Measurements from ENCODE around the gene GAMT.

Gene GAMT

DNA sequence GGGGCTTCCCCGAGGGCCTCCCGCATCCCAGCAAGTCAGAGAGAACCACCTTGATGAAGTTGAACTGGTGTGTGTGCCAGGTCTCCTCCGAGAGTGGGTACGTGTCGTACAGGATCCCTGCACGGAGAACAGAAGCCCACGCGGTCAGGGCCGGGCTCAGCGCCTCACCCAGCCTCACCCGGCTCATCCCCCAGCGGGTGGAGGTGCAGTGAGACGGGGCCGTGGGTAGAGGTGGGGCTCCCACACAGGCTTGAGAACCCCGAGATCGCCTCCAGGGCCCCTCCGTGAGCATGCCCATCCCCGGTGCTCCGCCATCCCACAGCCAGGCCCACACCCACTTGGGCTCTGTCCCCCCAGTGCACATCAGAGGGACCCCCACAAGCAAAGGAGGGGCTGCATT lies 2.3 kb downstream of the GAMT start:
- no peak for DNase-seq

- no peak for DNase-seq
Observed at GRCh38 chr19:1397838-1398237, 3.5 kb downstream of the GAMT start.

DNA sequence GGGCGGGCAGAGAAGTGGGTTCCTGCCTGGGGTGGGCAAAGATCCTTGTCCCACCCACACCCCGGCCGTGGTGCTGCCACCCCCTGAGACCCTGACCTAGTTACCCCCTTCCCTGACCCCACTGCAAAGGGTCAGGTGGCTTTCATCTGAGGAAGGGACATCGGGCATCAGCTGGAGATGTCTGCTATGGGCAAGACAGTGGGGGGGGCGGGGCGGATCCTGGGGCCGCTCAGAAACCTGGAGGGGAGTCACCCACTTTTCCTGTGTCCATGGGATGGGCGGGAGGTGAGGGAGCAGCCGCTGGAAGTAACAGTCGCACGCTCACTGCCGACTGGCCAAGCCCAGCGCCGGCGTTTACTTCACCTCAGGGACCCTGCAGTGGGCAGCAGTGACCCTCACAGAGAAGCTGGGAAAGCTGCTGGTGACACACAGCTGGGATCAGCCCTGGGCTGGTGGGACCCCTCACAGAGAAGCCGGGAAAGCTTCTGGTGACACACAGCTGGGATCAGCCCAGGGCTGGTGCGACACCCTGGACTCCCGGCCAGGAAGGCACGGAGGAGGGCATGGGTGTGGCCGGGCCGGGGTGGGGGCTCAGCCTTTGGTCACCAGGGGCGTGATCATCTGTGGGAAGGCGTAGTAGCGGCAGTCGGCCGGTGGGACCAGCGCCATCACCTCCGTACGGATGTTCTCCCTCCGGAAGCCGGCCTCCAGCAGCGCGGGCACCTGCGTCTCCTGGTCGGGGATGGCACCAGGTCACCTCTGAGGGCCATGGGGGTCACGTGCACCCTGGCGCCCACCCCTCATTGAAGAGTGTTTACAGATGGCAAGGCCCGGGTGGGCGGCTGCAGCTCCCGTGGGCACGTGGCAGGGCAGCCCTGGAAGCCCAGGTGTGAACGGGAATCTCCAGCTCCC lies 4.3 kb downstream of the GAMT start:
- DNase-seq: no peak

DNA sequence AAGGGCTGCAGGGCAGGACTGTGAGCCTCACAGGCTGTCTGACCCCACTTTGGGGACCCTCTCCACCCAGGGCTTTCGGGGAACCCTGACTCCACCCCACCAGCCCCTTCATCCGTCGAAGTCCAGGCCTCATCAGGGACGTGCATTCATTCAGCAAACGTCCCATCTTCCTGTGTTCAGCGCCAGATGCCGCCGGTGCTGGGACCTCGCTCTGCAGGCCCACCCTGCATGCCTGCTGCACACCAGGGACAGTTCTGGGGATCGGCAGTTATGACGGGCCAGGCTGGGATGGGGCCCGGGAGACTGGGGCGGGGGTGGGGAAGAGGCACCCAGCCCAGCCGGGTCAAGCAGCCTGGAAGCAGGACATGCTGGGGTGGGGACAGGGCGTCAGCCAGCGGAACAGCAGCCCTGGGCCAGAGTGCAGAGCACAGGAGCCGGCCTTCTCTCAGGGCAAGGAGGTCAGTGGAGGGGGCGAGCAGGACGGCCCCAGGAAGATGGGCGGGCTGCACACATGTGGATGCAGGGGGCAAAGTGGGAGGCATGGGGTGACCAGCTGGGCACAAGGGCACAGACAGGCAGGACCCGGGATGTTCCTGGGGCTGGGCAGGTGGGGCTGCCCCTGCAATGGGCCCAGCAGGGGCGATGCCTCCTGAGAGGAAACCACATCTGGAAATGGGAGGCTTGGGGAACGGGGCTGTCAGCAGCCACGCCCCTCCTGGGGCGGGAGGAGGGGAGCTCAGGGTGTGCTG lies 5.1 kb downstream of the GAMT start:
- DNase-seq: no peak

- DNase-seq: no peak
Observed at GRCh38 chr19:1395194-1396018, 5.9 kb downstream of the GAMT start.

DNA sequence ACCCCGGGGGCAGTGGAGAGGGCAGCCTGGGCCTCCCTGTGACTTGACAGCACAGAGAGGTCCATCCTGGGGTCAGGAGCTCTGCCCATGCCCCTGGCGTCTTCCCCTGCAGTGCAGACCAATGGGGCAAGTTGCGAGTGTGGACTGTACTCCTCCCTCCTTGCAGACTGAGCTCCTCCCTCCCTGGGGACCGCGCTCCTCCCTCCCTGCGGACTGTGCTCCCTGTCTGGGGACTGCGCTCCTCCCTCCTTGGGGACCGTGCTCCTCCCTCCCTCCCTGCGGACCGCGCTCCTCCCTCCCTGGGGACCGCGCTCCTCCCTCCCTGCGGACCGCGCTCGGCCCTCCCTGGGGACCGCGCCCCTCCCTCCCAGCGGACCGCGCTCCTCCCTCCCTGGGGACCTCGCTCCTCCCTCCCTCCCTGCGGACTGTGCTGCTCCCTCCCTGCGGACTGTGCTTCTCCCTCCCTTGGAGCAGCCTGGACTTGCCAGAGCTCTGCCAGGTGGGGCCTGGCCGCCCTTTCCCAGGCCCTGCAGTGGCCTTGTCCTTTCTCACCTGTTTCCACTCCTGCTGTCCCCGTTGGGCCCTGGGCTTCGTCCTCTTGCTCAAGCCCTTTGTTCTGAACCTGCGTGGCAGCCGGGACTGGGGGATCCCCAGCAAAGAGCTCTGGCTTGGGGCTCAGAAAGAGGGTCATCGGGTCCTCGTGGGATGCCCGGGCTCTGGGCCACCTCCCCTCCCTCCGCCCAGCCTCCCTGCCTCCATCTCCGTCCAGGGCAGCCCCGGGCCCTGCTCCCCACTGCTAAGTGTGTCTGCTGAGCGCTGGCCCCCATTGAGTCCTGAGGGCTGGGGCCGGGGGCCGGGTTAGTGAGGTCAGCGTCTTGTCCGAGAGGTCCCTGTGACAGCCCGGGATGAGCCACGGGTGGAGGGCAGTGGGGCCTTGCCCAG lies 6.8 kb downstream of the GAMT start:
- DNase-seq: no peak

DNA sequence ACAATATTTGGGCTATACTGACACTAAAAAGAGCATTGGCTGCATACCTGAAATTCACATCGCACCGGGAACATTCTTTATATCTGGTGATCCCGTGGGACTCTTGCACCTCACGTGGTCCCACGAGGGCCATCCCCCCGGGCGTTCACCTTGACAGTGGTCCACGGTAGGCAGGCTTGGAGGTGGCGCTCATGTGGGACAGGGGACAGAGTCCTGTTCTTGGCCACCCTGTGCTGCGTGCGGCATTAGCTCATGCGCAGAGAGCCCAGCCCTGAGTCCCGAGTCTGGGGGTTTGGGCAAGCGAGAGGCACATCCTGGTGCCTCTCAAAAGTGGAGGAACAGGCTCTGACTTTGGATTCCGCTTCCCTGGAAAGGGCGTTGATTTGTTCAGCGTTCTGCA lies 7.5 kb downstream of the GAMT start:
- DNase-seq: no peak

- no peak for DNase-seq
Observed at GRCh38 chr19:1392939-1393530, 8.3 kb downstream of the GAMT start.

GRCh38 chr19:1392407-1392806 lies 8.9 kb downstream of the GAMT start:
- DNase-seq: no peak

GRCh38 chr19:1390890-1391423 lies 10.4 kb downstream of the GAMT start:
- DNase-seq: no peak

- no peak for DNase-seq
Observed at GRCh38 chr19:1389033-1389940, 12.1 kb downstream of the GAMT start.

DNA sequence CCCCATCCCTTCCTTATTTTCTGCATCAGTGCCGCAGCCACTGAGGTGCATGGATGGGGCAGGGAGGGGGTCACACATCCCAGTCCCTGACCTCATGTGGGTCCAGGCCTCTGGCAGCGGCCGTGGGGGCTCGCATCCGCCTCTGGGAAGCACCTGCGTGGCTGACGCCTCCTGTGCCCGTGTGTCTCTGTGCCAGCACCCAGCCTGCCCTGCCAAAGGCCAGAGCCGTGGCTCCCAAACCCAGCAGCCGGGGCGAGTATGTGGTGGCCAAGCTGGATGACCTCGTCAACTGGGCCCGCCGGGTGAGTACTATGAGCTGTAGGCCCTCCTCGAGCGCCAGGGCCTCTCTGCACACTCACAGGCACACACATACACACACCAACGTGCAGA lies 12.7 kb downstream of the GAMT start:
- no peak for DNase-seq

DNA sequence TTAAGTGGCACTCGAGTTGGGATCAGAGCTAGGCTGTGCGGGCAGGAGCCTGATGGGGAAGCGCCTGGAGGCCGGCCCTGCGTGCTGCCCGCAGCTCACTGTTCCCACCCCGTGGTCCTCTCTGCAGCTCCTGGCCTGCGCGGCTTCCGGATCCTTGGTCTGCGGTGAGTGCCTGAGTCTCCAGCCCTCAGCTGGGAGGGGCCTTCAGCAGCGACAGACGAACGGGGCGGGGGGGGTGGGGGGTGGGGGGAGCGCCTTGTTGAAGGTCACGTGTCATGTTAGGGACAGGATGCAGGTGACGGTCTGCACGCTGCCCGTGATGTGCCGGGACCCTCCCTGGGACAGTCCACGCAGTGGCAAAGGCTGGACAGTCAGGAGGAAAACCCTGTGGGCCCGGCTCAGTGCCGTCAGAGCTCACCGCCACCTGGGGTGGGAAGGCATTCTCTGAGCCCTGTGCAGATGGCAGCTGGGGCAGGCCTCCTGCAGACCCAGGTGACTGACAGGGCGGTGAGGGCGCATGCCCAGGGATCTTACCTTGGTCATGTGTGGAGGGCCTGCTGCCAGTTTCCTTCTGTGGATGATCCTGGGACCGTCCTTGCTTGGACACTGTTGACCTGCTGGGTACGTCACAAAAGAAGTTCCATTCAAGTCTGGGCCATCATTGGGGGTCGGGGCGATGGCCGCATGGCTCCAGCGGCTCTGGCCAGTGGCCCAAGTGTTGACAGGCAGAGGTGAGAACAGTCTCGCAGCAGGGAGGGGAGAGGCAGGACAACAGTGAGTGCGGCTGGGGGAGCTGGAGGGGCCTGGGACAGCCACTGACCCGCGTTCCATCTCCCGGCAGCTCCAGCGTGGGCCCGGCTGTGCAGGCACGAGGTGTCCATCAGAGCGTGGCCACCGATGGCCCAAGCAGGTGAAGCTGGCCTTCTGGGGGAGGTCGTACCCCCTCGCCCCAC lies 13.4 kb downstream of the GAMT start:
- DNase-seq: no peak

DNA sequence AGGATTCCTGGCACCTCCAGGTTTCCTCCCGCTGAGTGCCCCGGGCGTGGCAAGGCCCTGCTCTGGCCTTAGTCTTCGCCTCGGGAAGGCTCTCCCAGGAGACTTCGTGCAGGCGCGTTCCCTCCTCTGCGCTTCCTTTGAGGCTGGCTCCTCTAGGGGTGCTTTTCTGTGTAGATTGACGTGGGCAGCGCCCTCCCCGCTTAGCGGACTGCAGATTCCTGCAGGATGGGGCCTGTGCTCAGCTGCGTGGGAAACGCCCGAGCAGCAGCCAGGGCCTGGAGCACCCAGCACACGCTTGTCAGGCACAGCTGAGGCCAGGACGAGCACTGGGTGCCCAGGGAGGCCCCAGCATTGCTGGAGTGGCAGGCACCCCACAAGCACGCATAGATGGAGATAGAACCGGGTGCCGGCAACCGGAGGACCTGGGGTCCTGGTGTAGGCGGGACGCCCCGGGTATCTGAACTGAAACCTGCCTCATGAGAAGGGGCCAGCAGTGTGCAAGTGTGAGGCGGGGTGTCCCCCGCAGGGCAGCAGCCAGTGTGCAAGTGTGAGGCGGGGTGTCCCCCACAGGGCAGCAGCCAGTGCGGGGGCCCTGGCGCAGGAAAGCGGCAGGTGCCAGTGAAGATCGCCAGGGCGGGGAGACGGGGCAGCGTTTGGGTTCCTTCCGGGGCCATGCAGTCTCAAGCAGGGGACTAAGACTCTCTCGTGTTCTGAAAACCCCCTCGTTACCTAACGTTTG lies 14.2 kb downstream of the GAMT start:
- DNase-seq: no peak

DNA sequence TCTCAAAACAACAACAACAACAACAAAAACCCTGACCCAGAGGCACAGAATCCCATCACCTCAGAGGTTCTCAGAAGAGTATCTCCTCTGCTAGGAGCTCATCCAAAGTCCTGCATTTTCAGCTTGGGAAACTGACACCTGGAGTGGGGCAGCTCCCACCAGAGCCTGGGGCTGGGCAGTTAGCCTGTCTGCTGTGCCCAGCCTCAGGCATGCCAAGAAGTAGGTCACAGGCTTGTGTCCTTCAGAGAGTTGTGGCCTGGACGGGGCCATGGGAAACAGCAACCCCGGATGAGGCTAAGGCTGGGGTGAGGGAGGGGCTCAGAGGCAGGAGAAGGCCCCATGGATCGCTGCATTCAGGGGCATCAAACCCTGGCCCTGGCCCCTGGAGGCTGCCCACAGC lies 15.5 kb downstream of the GAMT start:
- no peak for DNase-seq

- DNase-seq: no peak
Observed at GRCh38 chr19:1384478-1385110, 16.7 kb downstream of the GAMT start.

GRCh38 chr19:1384085-1384462 lies 17.3 kb downstream of the GAMT start:
- DNase-seq: no peak
